K562 (cell line): ENCODE measurements around the gene IQCC. TPM values are rescaled to one million over a fixed set of nuclear protein-coding genes. Genes with fewer than 3 reads are reported as not detected.
A peak's percentile ranks its signal among the peaks of the same experiment; 100 is the strongest.

Source experiments
- ATF4 ChIP-seq: fragments of 450-650 bp; formaldehyde crosslinking; IDR thresholded peaks from 2 replicates; pipeline ENCODE4 v1.4.0; 2022; ENCODE audit warnings: mild to moderate bottlenecking, moderate library complexity
- CLOCK ChIP-seq: fragments of 250-450 bp; sonication (Bioruptor Pico); IDR thresholded peaks from 2 replicates; pipeline ENCODE4 v1.4.0; 2020; ENCODE audit warnings: mild to moderate bottlenecking, moderate library complexity, borderline replicate concordance
- DEAF1 ChIP-seq: fragments of 450-650 bp; formaldehyde crosslinking; IDR thresholded peaks from 2 replicates; pipeline ENCODE4 v1.4.0; 2020; ENCODE audit warnings: mild to moderate bottlenecking, moderate library complexity
- ETS2 ChIP-seq: IDR thresholded peaks from 2 replicates; pipeline ENCODE4 v1.6.1; 2016; ENCODE audit warnings: borderline replicate concordance, missing genetic modification characterization, mild to moderate bottlenecking, moderate library complexity, missing compliant biosample characterization; ENCODE audit not compliant: poor library complexity, severe bottlenecking
- FOS ChIP-seq: IDR thresholded peaks from 3 replicates; pipeline ENCODE4 v1.6.1; 2011; ENCODE audit not compliant: insufficient read length; ENCODE audit errors: extremely low read depth
- KAT2B ChIP-seq: IDR thresholded peaks from one replicate; pipeline ENCODE4 v1.6.1; 2012; ENCODE audit warnings: low read depth, mild to moderate bottlenecking, control low read depth, inconsistent platforms, low read length, moderate library complexity
- MTA2 ChIP-seq: fragments of 450-650 bp; IDR thresholded peaks from 2 replicates; pipeline ENCODE4 v1.6.1; 2016; ENCODE audit warnings: low read depth
- ZNF224 ChIP-seq: sonication (generic); formaldehyde crosslinking; IDR thresholded peaks from 2 replicates; pipeline ENCODE4 v1.8.0; 2022; ENCODE audit warnings: mild to moderate bottlenecking, missing genetic modification reagents
- ZNF3 ChIP-seq: fragments of 250-450 bp; sonication (Bioruptor Pico); IDR thresholded peaks from 2 replicates; pipeline ENCODE4 v1.5.0; 2021; ENCODE audit warnings: mild to moderate bottlenecking, moderate library complexity
- ZNF561 ChIP-seq: fragments of 450-650 bp; formaldehyde crosslinking; conservative IDR thresholded peaks from 2 replicates; pipeline ENCODE4 v1.4.0; 2020; ENCODE audit warnings: mild to moderate bottlenecking, moderate library complexity
- ZNF644 ChIP-seq: fragments of 200-800 bp; sonication (Bioruptor generic); IDR thresholded peaks from 2 replicates; pipeline ENCODE4 v1.6.1; 2016; ENCODE audit warnings: low read depth, missing genetic modification characterization, missing compliant biosample characterization
- ZNF696 ChIP-seq: fragments of 250-450 bp; sonication (Bioruptor Pico); conservative IDR thresholded peaks from 2 replicates; pipeline ENCODE4 v1.4.0; 2020; ENCODE audit warnings: mild to moderate bottlenecking, moderate library complexity
- polyA plus RNA-seq, 8 experiments: library from polyadenylated mRNA; depleted of rRNA in 4 of 8; stranded (reverse) in 5 of 8; unstranded in 3 of 8; fragments of >200 nt; fragmentation: Nextera tagmentation in 2 of 8; fragmentation: Illumina TruSeq in 1 of 8; extraction: Ambion mirVana in 2 of 8; extraction: Trizol in 1 of 8; gene quantifications; 2 replicates each; pipeline versions ENCODE4 v1.2.1 to v1.2.3, GENCODE V29; 2011 to 2014; ENCODE audit warnings: inconsistent platforms in 1 of 8, missing spikeins in 1 of 8
- total RNA-seq, 7 experiments: library from RNA; depleted of rRNA in 6 of 7; stranded (reverse); fragments of >200 nt in 6 of 7; fragmentation: Illumina TruSeq in 2 of 7; extraction: Trizol in 2 of 7; gene quantifications; 2 replicates each; pipeline versions ENCODE4 v1.2.1 to v1.2.3, GENCODE V29; 2011 to 2021; ENCODE audit warnings: low replicate concordance in 1 of 7
- TF ChIP-seq, protein P1 (sequence below), 2 experiments: fragments of 450-650 bp; formaldehyde crosslinking in 1 of 2; IDR thresholded peaks; 2 replicates each; pipeline versions ENCODE4 v1.4.0 to v1.6.1; 2014 to 2020; ENCODE audit warnings: mild to moderate bottlenecking in 2 of 2, borderline replicate concordance in 1 of 2, low read depth in 1 of 2

IQCC gene
- total and polyA plus RNA-seq, 9 of the 15 experiments (the other 6 are each of a cell fraction or from before 2014, with no cell fraction given) = 8.1 to 16.5 (median 10.7) TPM

DNA sequence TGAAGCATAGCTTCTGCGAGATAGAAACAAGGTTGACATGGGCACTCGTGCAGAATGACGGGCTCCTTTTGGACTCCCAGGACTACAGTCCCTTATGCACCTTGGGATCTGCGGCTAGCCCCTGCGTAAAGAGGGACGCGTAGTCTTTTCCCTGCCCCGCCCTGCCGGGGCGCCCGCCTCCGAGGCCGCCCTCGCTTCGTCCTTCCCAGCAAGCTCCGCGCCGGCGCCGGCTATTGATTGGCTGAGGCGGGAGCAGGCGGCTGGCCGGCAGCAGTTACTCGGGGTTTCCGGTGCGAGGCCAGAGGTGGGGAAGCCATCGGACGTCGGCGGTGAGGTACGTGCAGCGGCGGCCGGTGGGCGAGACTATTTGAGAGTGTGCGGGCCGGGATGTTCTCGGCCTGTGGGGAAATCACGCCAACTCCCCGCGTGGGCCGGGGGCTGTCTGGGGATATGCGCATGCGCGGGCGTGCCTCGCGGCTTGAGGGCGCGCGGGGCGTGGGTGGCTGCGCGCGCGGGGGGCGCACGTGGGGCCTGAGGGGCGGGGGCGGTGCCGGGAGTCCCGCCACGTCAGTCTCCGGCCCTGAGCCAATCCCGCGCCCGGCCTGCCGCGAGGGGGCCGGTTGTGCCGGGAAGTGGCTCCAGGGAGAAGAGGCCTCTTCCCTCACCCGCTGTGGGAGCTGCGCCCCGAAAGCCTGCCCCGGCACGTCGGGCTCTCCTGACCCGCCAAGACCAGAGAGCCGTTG, 25.9 kb upstream of the IQCC start, which contains the start of gene TXLNA (continued):
- TF ChIP-seq DEAF1 (CRISPR knock-in tag) (no peak), ATF4 (CRISPR knock-in tag) (peak; percentile 25; the same call in 1 of the 2 replicates), ZNF644 (tag) (peak; percentile 42), ZNF696 (CRISPR knock-in tag) (no peak), FOS (no peak), KAT2B (no peak), MTA2 (no peak; the same call in 1 of the 2 replicates), ETS2 (no peak), CLOCK (CRISPR knock-in tag) (no peak), ZNF3 (CRISPR knock-in tag) (no peak), ZNF561 (CRISPR knock-in tag) (no peak), ZNF224 (CRISPR knock-in tag) (no peak)
- TF ChIP-seq, protein P1, sequence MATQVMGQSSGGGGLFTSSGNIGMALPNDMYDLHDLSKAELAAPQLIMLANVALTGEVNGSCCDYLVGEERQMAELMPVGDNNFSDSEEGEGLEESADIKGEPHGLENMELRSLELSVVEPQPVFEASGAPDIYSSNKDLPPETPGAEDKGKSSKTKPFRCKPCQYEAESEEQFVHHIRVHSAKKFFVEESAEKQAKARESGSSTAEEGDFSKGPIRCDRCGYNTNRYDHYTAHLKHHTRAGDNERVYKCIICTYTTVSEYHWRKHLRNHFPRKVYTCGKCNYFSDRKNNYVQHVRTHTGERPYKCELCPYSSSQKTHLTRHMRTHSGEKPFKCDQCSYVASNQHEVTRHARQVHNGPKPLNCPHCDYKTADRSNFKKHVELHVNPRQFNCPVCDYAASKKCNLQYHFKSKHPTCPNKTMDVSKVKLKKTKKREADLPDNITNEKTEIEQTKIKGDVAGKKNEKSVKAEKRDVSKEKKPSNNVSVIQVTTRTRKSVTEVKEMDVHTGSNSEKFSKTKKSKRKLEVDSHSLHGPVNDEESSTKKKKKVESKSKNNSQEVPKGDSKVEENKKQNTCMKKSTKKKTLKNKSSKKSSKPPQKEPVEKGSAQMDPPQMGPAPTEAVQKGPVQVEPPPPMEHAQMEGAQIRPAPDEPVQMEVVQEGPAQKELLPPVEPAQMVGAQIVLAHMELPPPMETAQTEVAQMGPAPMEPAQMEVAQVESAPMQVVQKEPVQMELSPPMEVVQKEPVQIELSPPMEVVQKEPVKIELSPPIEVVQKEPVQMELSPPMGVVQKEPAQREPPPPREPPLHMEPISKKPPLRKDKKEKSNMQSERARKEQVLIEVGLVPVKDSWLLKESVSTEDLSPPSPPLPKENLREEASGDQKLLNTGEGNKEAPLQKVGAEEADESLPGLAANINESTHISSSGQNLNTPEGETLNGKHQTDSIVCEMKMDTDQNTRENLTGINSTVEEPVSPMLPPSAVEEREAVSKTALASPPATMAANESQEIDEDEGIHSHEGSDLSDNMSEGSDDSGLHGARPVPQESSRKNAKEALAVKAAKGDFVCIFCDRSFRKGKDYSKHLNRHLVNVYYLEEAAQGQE (IDR thresholded peaks at IDR 0.05; ENCODE audit: borderline replicate concordance) = peak; percentile 21
- TF ChIP-seq, protein P1 (CRISPR knock-in tag; IDR thresholded peaks at IDR 0.05; ENCODE audit: low read depth) = peak; percentile 82
